Fibroblast of skin of right biceps (primary cell): ENCODE measurements around the gene CLEC16A.

ENCODE experiments used
- DNase-seq: peaks from one replicate; pipeline ENCODE4 v3.0.0-alpha.2; 2013

CLEC16A gene

GRCh38 chr16:11045846-11046245 is 101.5 kb downstream of the CLEC16A start:
- DNase-seq, result peak; percentile 40

- no peak for DNase-seq
Measured at GRCh38 chr16:11046382-11046931, 102.1 kb downstream of the CLEC16A start.

GRCh38 chr16:11047057-11047456 is 102.7 kb downstream of the CLEC16A start:
- DNase-seq, result peak; percentile 88

GRCh38 chr16:11047939-11048800 is 103.8 kb downstream of the CLEC16A start:
- no peak for DNase-seq

- DNase-seq, result peak; percentile 29
Measured at GRCh38 chr16:11049396-11050059, 105.2 kb downstream of the CLEC16A start.

GRCh38 chr16:11050536-11050935 is 106.2 kb downstream of the CLEC16A start:
- DNase-seq, result no peak

- no peak for DNase-seq
Measured at GRCh38 chr16:11050944-11051343, 106.6 kb downstream of the CLEC16A start.

GRCh38 chr16:11051430-11051829 is 107.1 kb downstream of the CLEC16A start:
- DNase-seq, result no peak

GRCh38 chr16:11051879-11052808 is 107.8 kb downstream of the CLEC16A start:
- no peak for DNase-seq

GRCh38 chr16:11053916-11054460 is 109.6 kb downstream of the CLEC16A start:
- DNase-seq, result no peak

- DNase-seq, result peak; percentile 47
Measured at GRCh38 chr16:11056090-11056992, 112.0 kb downstream of the CLEC16A start.

- DNase-seq, result no peak
Measured at GRCh38 chr16:11056993-11057649, 112.8 kb downstream of the CLEC16A start.

GRCh38 chr16:11057711-11058345 is 113.5 kb downstream of the CLEC16A start:
- no peak for DNase-seq

- no peak for DNase-seq
Measured at GRCh38 chr16:11058832-11059231, 114.5 kb downstream of the CLEC16A start.

- no peak for DNase-seq
Measured at GRCh38 chr16:11059588-11059987, 115.2 kb downstream of the CLEC16A start.

GRCh38 chr16:11060364-11060763 is 116.0 kb downstream of the CLEC16A start:
- no peak for DNase-seq

- DNase-seq, result no peak
Measured at GRCh38 chr16:11060842-11061241, 116.5 kb downstream of the CLEC16A start.

- DNase-seq, result no peak
Measured at GRCh38 chr16:11061629-11062270, 117.4 kb downstream of the CLEC16A start.

- no peak for DNase-seq
Measured at GRCh38 chr16:11063448-11064201, 119.3 kb downstream of the CLEC16A start.
